Peyer's patch (tissue), 4 donors: ENCODE data around the gene KIAA1671. TPM values are rescaled to one million over a fixed set of nuclear protein-coding genes. Genes with fewer than 3 reads are reported as not detected.

Experiments used
- DNase-seq, 3 donors: peaks; one replicate each; pipeline ENCODE4 v3.0.0-alpha.2; 2017 to 2019
- H3K27ac ChIP-seq, 4 donors: fragments of 200-600 bp; sonication (generic); one replicate each; pipeline ENCODE4 v1.5.1; 2016 to 2019
- H3K27me3 ChIP-seq, 2 donors: fragments of 200-600 bp; sonication (generic); one replicate each; pipeline ENCODE4 v1.5.1; 2019
- H3K36me3 ChIP-seq, 3 donors: fragments of 200-600 bp; sonication (generic); one replicate each; pipeline ENCODE4 v1.5.1; 2016 to 2019
- H3K4me1 ChIP-seq, 4 donors: fragments of 200-600 bp; sonication (generic); one replicate each; pipeline ENCODE4 v1.5.1; 2016 to 2019
- H3K4me3 ChIP-seq, 4 donors: fragments of 200-600 bp; sonication (generic); 1 replicate in 3 of 4; 2 replicates in 1 of 4; pipeline ENCODE4 v1.5.1; 2016 to 2019; ENCODE audit warnings: mild to moderate bottlenecking in 1 of 4
- H3K9me3 ChIP-seq, 4 donors: fragments of 200-600 bp; sonication (generic); one replicate each; pipeline ENCODE4 v1.5.1; 2016 to 2019; ENCODE audit warnings: mild to moderate bottlenecking in 1 of 4
- CTCF ChIP-seq, 6 experiments: fragments of 450-650 bp in 4 of 6; fragments of 200-600 bp in 2 of 6; sonication (generic) in 1 of 6; IDR thresholded peaks; one replicate each; pipeline ENCODE4 v1.5.1; 2017 to 2019; ENCODE audit warnings: antibody characterized with exemption in 6 of 6, mild to moderate bottlenecking in 3 of 6, moderate library complexity in 1 of 6
- POLR2A ChIP-seq, 2 donors: fragments of 450-650 bp; IDR thresholded peaks; one replicate each; pipeline ENCODE4 v1.5.1; 2017; ENCODE audit warnings: antibody characterized with exemption in 2 of 2, mild to moderate bottlenecking in 2 of 2, moderate library complexity in 2 of 2
- total RNA-seq, 4 donors: library from RNA; depleted of rRNA; stranded (reverse); fragments of >200 nt; gene quantifications; one replicate each; pipeline ENCODE4 v1.1.0, GENCODE V29; 2016

Gene KIAA1671
- total RNA-seq, 4 donors from 2014 or later, result 41.3 to 149 (median 113) TPM

- Histone ChIP-seq H3K4me1 (peaks cover 0 to 36% (median 2%) of the 10 kb centered on the region in 4 donors), H3K4me3 (peak overlapping the region in 2 of 4 donors; percentile 60 to 90), H3K27ac (peak overlapping the region in 3 of 4 donors; percentile 73 to 98 (median 87)), H3K27me3 (no peaks in the 10 kb centered on the region), H3K36me3 (no peaks in the 10 kb centered on the region), H3K9me3 (no peaks in the 10 kb centered on the region)
- no peak for DNase-seq
- no peak for TF ChIP-seq CTCF (IDR thresholded peaks at IDR 0.05)
- TF ChIP-seq POLR2A (IDR thresholded peaks at IDR 0.05), result no peak
Measured at GRCh38 chr22:24954114-24954463, 1.6 kb downstream of the KIAA1671 start.

DNA sequence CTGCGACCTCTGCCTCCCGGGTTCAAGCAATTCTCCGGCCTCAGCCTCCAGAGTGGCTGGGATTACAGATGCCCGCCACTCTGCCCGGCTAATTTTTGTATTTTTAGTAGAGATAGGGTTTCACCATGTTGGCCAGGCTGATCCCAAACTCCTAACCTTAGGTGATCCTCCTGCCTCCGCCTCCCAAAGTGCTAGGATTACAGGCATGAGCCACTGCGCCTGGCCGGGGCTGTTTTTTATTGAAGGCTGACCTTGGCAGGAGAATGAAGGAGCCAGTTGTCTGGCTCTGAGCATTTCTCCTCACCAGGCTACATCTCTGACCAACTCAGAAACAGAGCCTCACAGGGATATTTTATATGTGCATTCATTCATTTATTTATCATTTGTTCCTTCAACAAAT, 2.3 kb downstream of the KIAA1671 start:
- H3K27ac ChIP-seq, result peak overlapping the region in 2 of 4 donors; percentile 0 to 22
- H3K4me1 ChIP-seq, result peaks cover 0 to 43% (median 2%) of the 10 kb centered on the region in 4 donors
- H3K9me3 ChIP-seq, result no peaks in the 10 kb centered on the region
- no peaks in the 10 kb centered on the region for H3K36me3 ChIP-seq
- TF ChIP-seq POLR2A (IDR thresholded peaks at IDR 0.05), result no peak
- peak overlapping the region in 1 of 4 donors; percentile 60 for H3K4me3 ChIP-seq
- DNase-seq, result no peak
- no peaks in the 10 kb centered on the region for H3K27me3 ChIP-seq

DNA sequence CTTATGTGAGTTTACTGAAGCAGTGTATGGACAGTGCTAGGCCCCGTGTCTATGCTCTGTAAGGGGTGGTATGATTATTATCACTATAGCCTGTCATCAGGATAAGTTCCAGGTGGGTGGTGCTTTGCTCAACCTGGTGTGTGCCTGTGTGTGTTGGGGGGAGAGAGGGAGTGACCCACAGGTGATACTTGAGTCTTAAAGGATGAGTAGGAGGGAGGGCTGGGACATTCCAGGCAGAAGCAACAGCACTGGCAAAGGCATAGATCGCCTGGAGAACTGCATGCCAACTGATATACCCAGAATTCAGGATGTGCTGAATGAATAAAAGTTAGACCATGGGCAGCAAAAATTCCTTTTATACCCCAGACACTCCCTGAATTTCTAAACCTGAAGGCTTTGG, 4.5 kb downstream of the KIAA1671 start:
- H3K4me3 ChIP-seq, result no peak overlapping the region
- peak overlapping the region in 1 of 4 donors; percentile 10 for H3K27ac ChIP-seq
- TF ChIP-seq POLR2A (IDR thresholded peaks at IDR 0.05), result no peak
- no peak for TF ChIP-seq CTCF (IDR thresholded peaks at IDR 0.05)
- no peak for DNase-seq
- no peaks in the 10 kb centered on the region for H3K27me3 ChIP-seq
- peaks cover 0 to 47% (median 2%) of the 10 kb centered on the region in 4 donors for H3K4me1 ChIP-seq
- peaks cover 0 to 8% (median 0%) of the 10 kb centered on the region in 3 donors for H3K36me3 ChIP-seq
- no peaks in the 10 kb centered on the region for H3K9me3 ChIP-seq

GRCh38 chr22:24961217-24961844, 8.8 kb downstream of the KIAA1671 start:
- no peak for DNase-seq
- H3K27me3 ChIP-seq, result no peaks in the 10 kb centered on the region
- peaks cover 0 to 8% (median 0%) of the 10 kb centered on the region in 3 donors for H3K36me3 ChIP-seq
- H3K4me1 ChIP-seq, result peaks cover 0 to 34% (median 2%) of the 10 kb centered on the region in 4 donors
- H3K27ac ChIP-seq, result no peak overlapping the region
- no peak overlapping the region for H3K4me3 ChIP-seq
- no peaks in the 10 kb centered on the region for H3K9me3 ChIP-seq
- TF ChIP-seq POLR2A (IDR thresholded peaks at IDR 0.05), result no peak
- TF ChIP-seq CTCF (IDR thresholded peaks at IDR 0.05), result no peak

GRCh38 chr22:24962094-24962493, 9.6 kb downstream of the KIAA1671 start:
- Histone ChIP-seq H3K36me3 (peaks cover 0 to 8% (median 0%) of the 10 kb centered on the region in 3 donors), H3K4me1 (peaks cover 0 to 38% (median 7%) of the 10 kb centered on the region in 4 donors), H3K9me3 (no peaks in the 10 kb centered on the region), H3K27me3 (no peaks in the 10 kb centered on the region), H3K4me3 (no peak overlapping the region), H3K27ac (no peak overlapping the region)
- no peak for DNase-seq
- no peak for TF ChIP-seq CTCF (IDR thresholded peaks at IDR 0.05)
- TF ChIP-seq POLR2A (IDR thresholded peaks at IDR 0.05), result no peak

- TF ChIP-seq CTCF (IDR thresholded peaks at IDR 0.05) (no peak), POLR2A (IDR thresholded peaks at IDR 0.05) (no peak)
- no peak for DNase-seq
- H3K27ac ChIP-seq, result no peak overlapping the region
- H3K4me3 ChIP-seq, result no peak overlapping the region
- peaks cover 0 to 8% (median 0%) of the 10 kb centered on the region in 3 donors for H3K36me3 ChIP-seq
- peaks cover 0 to 37% (median 7%) of the 10 kb centered on the region in 4 donors for H3K4me1 ChIP-seq
- H3K9me3 ChIP-seq, result no peaks in the 10 kb centered on the region
- no peaks in the 10 kb centered on the region for H3K27me3 ChIP-seq
Measured at GRCh38 chr22:24962835-24963234, 10.3 kb downstream of the KIAA1671 start.
